Activated CD4-positive, alpha-beta memory T cell treated with anti-CD3 and anti-CD28 coated beads, Interleukin-2, amount 10 ng/mL, durations not matched to agents 7 days and 5 days (primary cell): ENCODE data around the gene IRF5. TPM values are rescaled to one million over a fixed set of nuclear protein-coding genes. Genes with fewer than 3 reads are reported as not detected.
"Not testable (repeated sequence)": the region's sequence is repeated elsewhere in the genome, so short reads cannot be mapped to it uniquely, and the experiment has no call there.

Experiments
- CTCF ChIA-PET: fragments of 350-600 bp; sonication (Branson Sonifier 250); formaldehyde crosslinking; loops from one replicate; lab custom pipeline; 2021; ENCODE audit warnings: antibody characterized with exemption, inconsistent platforms; lab: Charles Lee
- POLR2A ChIA-PET: fragments of 350-600 bp; sonication (Branson Sonifier 250); formaldehyde crosslinking; loops from one replicate; lab custom pipeline; 2021; ENCODE audit warnings: antibody characterized with exemption; lab: Charles Lee
- DNase-seq: peaks from one replicate; pipeline ENCODE4 v3.0.0-alpha.2; 2020
- H3K27ac Mint-ChIP-seq: one replicate; pipeline ENCODE4 v1.8.0; 2021; ENCODE audit warnings: mild to moderate bottlenecking, mixed read lengths
- H3K27me3 Mint-ChIP-seq: one replicate; pipeline ENCODE4 v1.8.0; 2021; ENCODE audit warnings: mixed read lengths
- H3K36me3 Mint-ChIP-seq: one replicate; pipeline ENCODE4 v1.8.0; 2021; ENCODE audit warnings: low read depth, mixed read lengths
- H3K4me1 Mint-ChIP-seq: one replicate; pipeline ENCODE4 v1.8.0; 2021; ENCODE audit warnings: mixed read lengths
- H3K4me3 Mint-ChIP-seq: one replicate; pipeline ENCODE4 v1.8.0; 2021; ENCODE audit warnings: mild to moderate bottlenecking, mixed read lengths
- H3K9me3 Mint-ChIP-seq: one replicate; pipeline ENCODE4 v1.8.0; 2021; ENCODE audit warnings: mixed read lengths
- total RNA-seq, 2 experiments: library from RNA; stranded (reverse); gene quantifications; one replicate each; pipeline ENCODE4 v1.2.3, GENCODE V29; 2021

IRF5 gene
- total RNA-seq, 2 experiments from 2014 or later: 25.5 to 28.6 TPM

- Mint-ChIP-seq H3K27ac (no peak overlapping the region), H3K36me3 (peaks cover 63% of the 10 kb centered on the region)
- POLR2A ChIA-PET: no interaction called here
Measured at GRCh38 chr7:128986609-128987008, 48.9 kb downstream of the IRF5 start.

GRCh38 chr7:128988372-128988771 lies 50.6 kb downstream of the IRF5 start:
- Mint-ChIP-seq H3K4me1 (no peaks in the 10 kb centered on the region), H3K9me3 (no peaks in the 10 kb centered on the region), H3K27me3 (no peaks in the 10 kb centered on the region), H3K27ac (no peak overlapping the region), H3K36me3 (peaks cover 57% of the 10 kb centered on the region), H3K4me3 (no peak overlapping the region)
- CTCF ChIA-PET: no interaction called here
- DNase-seq: no peak
- POLR2A ChIA-PET: no interaction called here

More at GRCh38 chr7:128986609-128987008, 48.9 kb downstream of the IRF5 start:
- CTCF ChIA-PET: interaction anchor here (1.3 kb wide), 1 partner anchor 8 kb away, joined by 3 read pairs; no protein-coding TSS in a partner anchor
- DNase-seq: no peak
- Mint-ChIP-seq H3K4me1 (no peaks in the 10 kb centered on the region), H3K9me3 (no peaks in the 10 kb centered on the region), H3K4me3 (no peak overlapping the region), H3K27me3 (no peaks in the 10 kb centered on the region)

- Mint-ChIP-seq H3K4me1 (no peaks in the 10 kb centered on the region), H3K4me3 (no peak overlapping the region), H3K9me3 (no peaks in the 10 kb centered on the region), H3K27me3 (no peaks in the 10 kb centered on the region), H3K27ac (no peak overlapping the region), H3K36me3 (peaks cover 47% of the 10 kb centered on the region)
- POLR2A ChIA-PET: no interaction called here
- no peak for DNase-seq
- CTCF ChIA-PET: interaction anchor here (1.3 kb wide), 1 partner anchor 42 kb away, joined by 3 read pairs; no protein-coding TSS in a partner anchor
Measured at GRCh38 chr7:128989961-128990360, 52.2 kb downstream of the IRF5 start.

- ChIA-PET CTCF (no interaction called here), POLR2A (no interaction called here)
- Mint-ChIP-seq H3K4me1 (no peaks in the 10 kb centered on the region), H3K36me3 (peaks cover 37% of the 10 kb centered on the region), H3K4me3 (no peak overlapping the region), H3K27me3 (no peaks in the 10 kb centered on the region), H3K27ac (no peak overlapping the region), H3K9me3 (no peaks in the 10 kb centered on the region)
- DNase-seq: no peak
Measured at GRCh38 chr7:128993419-128993818, 55.7 kb downstream of the IRF5 start.

GRCh38 chr7:128994560-128994959 lies 56.8 kb downstream of the IRF5 start:
- H3K4me3 Mint-ChIP-seq, H3K27ac Mint-ChIP-seq, POLR2A ChIA-PET, H3K27me3 Mint-ChIP-seq, H3K4me1 Mint-ChIP-seq, H3K9me3 Mint-ChIP-seq, DNase-seq: not testable (repeated sequence)
- CTCF ChIA-PET: interaction anchor here (1.5 to 1.6 kb wide), 2 partner anchors 9 to 12 kb away, joined by 3 read pairs; no protein-coding TSS in a partner anchor
- H3K36me3 Mint-ChIP-seq: peaks cover 37% of the 10 kb centered on the region

- Mint-ChIP-seq H3K9me3 (no peaks in the 10 kb centered on the region), H3K4me3 (no peak overlapping the region), H3K27me3 (no peaks in the 10 kb centered on the region), H3K27ac (no peak overlapping the region), H3K4me1 (no peaks in the 10 kb centered on the region), H3K36me3 (peaks cover 40% of the 10 kb centered on the region)
- ChIA-PET POLR2A (no interaction called here), CTCF (no interaction called here)
- no peak for DNase-seq
Measured at GRCh38 chr7:128997181-128997580, 59.5 kb downstream of the IRF5 start.

Other genes starting within 250 kb of the IRF5 start
- gene CALU, start 198.6 kb upstream of the IRF5 start, total RNA-seq: 10 to 100 TPM; 34.3 to 36.3 TPM
- not detected for gene OPN1SW, start 162.1 kb upstream of the IRF5 start, total RNA-seq
- 1 to 10 TPM; 4.8 to 5.3 TPM for gene CCDC136, start 146.0 kb upstream of the IRF5 start, total RNA-seq
- gene FLNC, start 107.5 kb upstream of the IRF5 start, total RNA-seq: not detected
- gene ATP6V1F, start 75.1 kb upstream of the IRF5 start, total RNA-seq: 100 to 1,000 TPM; 124 to 140 TPM
- under 1 TPM; 0.20 to 0.33 TPM for gene KCP, start 27.2 kb upstream of the IRF5 start, total RNA-seq
- gene TNPO3, start 117.2 kb downstream of the IRF5 start, total RNA-seq: 10 to 100 TPM; 42.7 to 44.4 TPM
- gene TSPAN33, start 206.8 kb downstream of the IRF5 start, total RNA-seq: under 1 TPM; 0.48 to 0.86 TPM